Measurements from ENCODE around the gene MTFMT. TPM values are rescaled to one million over a fixed set of nuclear protein-coding genes. Genes with fewer than 3 reads are reported as not detected.

MTFMT gene
- polyA plus RNA-seq, 4 donors, result 9.7 to 14.8 (median 12.9) TPM

GRCh38 chr15:65072617-65073016, 43.2 kb upstream of the MTFMT start:
- peaks cover 0 to 19% (median 3%) of the 10 kb centered on the region in 3 donors for H3K4me1 ChIP-seq (ENCODE audit: control insufficient read depth in 3 of 3, insufficient read depth in 2 of 3, low read depth in 1 of 3, low read length in 2 of 3)
- no peak overlapping the region for H3K4me3 ChIP-seq (ENCODE audit: low read depth in 1 of 3, low read length in 3 of 3)
- DNase-seq, result no peak
- no peaks in the 10 kb centered on the region for H3K36me3 ChIP-seq (ENCODE audit: control insufficient read depth in 3 of 3, insufficient read depth in 2 of 3, low read depth in 1 of 3, low read length in 3 of 3)
- H3K9me3 ChIP-seq (ENCODE audit: control insufficient read depth in 2 of 2, insufficient read depth in 1 of 2, low read depth in 1 of 2, low read length in 1 of 2), result peaks cover 0 to 5% of the 10 kb centered on the region in 2 donors
- peak overlapping the region in 1 of 3 donors; percentile 7 for H3K27ac ChIP-seq (ENCODE audit: low read depth in 1 of 3, low read length in 2 of 3)
- 81 to 88% (median 84%) methylated on average over 3 of the region's 3 CpGs for WGBS, 3 donors
- FAIRE-seq, result no peak
- peaks cover 0 to 17% (median 0%) of the 10 kb centered on the region in 3 donors for H3K27me3 ChIP-seq (ENCODE audit: control insufficient read depth in 3 of 3, insufficient read depth in 3 of 3, low read length in 3 of 3)

GRCh38 chr15:65072027-65072426, 42.6 kb upstream of the MTFMT start:
- FAIRE-seq, result no peak
- DNase-seq, result peak in 1 of 2 donors; percentile 3
- H3K27me3 ChIP-seq (ENCODE audit: control insufficient read depth in 3 of 3, insufficient read depth in 3 of 3, low read length in 3 of 3), result peaks cover 0 to 17% (median 0%) of the 10 kb centered on the region in 3 donors
- peak overlapping the region in 1 of 3 donors; percentile 80 for H3K27ac ChIP-seq (ENCODE audit: low read depth in 1 of 3, low read length in 2 of 3)
- H3K4me3 ChIP-seq (ENCODE audit: low read depth in 1 of 3, low read length in 3 of 3), result no peak overlapping the region
- H3K36me3 ChIP-seq (ENCODE audit: control insufficient read depth in 3 of 3, insufficient read depth in 2 of 3, low read depth in 1 of 3, low read length in 3 of 3), result no peaks in the 10 kb centered on the region
- peaks cover 0 to 2% of the 10 kb centered on the region in 2 donors for H3K9me3 ChIP-seq (ENCODE audit: control insufficient read depth in 2 of 2, insufficient read depth in 1 of 2, low read depth in 1 of 2, low read length in 1 of 2)
- peaks cover 0 to 19% (median 3%) of the 10 kb centered on the region in 3 donors for H3K4me1 ChIP-seq (ENCODE audit: control insufficient read depth in 3 of 3, insufficient read depth in 2 of 3, low read depth in 1 of 3, low read length in 2 of 3)
- WGBS, 3 donors, result 69 to 76% (median 73%) methylated on average over 1 of the region's 1 CpG

GRCh38 chr15:65071381-65071811, 42.0 kb upstream of the MTFMT start:
- Histone ChIP-seq H3K27me3 (ENCODE audit: control insufficient read depth in 3 of 3, insufficient read depth in 3 of 3, low read length in 3 of 3) (peaks cover 0 to 19% (median 4%) of the 10 kb centered on the region in 3 donors), H3K4me3 (ENCODE audit: low read depth in 1 of 3, low read length in 3 of 3) (no peak overlapping the region), H3K9me3 (ENCODE audit: control insufficient read depth in 2 of 2, insufficient read depth in 1 of 2, low read depth in 1 of 2, low read length in 1 of 2) (peaks cover 0 to 2% of the 10 kb centered on the region in 2 donors), H3K36me3 (ENCODE audit: control insufficient read depth in 3 of 3, insufficient read depth in 2 of 3, low read depth in 1 of 3, low read length in 3 of 3) (no peaks in the 10 kb centered on the region), H3K27ac (ENCODE audit: low read depth in 1 of 3, low read length in 2 of 3) (peak overlapping the region in 1 of 3 donors; percentile 80), H3K4me1 (ENCODE audit: control insufficient read depth in 3 of 3, insufficient read depth in 2 of 3, low read depth in 1 of 3, low read length in 2 of 3) (peaks cover 0 to 19% (median 3%) of the 10 kb centered on the region in 3 donors)
- WGBS, 3 donors, result 54 to 77% (median 72%) methylated on average over 5 of the region's 5 CpGs
- FAIRE-seq, result no peak
- DNase-seq, result no peak

GRCh38 chr15:65069779-65070546, 40.5 kb upstream of the MTFMT start:
- Histone ChIP-seq H3K27me3 (ENCODE audit: control insufficient read depth in 3 of 3, insufficient read depth in 3 of 3, low read length in 3 of 3) (peaks cover 0 to 26% (median 4%) of the 10 kb centered on the region in 3 donors), H3K9me3 (ENCODE audit: control insufficient read depth in 2 of 2, insufficient read depth in 1 of 2, low read depth in 1 of 2, low read length in 1 of 2) (no peaks in the 10 kb centered on the region), H3K4me1 (ENCODE audit: control insufficient read depth in 3 of 3, insufficient read depth in 2 of 3, low read depth in 1 of 3, low read length in 2 of 3) (peaks cover 0 to 19% (median 3%) of the 10 kb centered on the region in 3 donors), H3K27ac (ENCODE audit: low read depth in 1 of 3, low read length in 2 of 3) (peak overlapping the region in 2 of 3 donors; percentile 35 to 80), H3K36me3 (ENCODE audit: control insufficient read depth in 3 of 3, insufficient read depth in 2 of 3, low read depth in 1 of 3, low read length in 3 of 3) (no peaks in the 10 kb centered on the region), H3K4me3 (ENCODE audit: low read depth in 1 of 3, low read length in 3 of 3) (no peak overlapping the region)
- 72 to 80% (median 80%) methylated on average over 5 of the region's 5 CpGs for WGBS, 3 donors
- FAIRE-seq, result no peak
- DNase-seq, result no peak

- peak in 1 of 2 donors; percentile 38 for DNase-seq
- H3K36me3 ChIP-seq (ENCODE audit: control insufficient read depth in 3 of 3, insufficient read depth in 2 of 3, low read depth in 1 of 3, low read length in 3 of 3), result no peaks in the 10 kb centered on the region
- FAIRE-seq, result no peak
- peaks cover 0 to 27% (median 4%) of the 10 kb centered on the region in 3 donors for H3K27me3 ChIP-seq (ENCODE audit: control insufficient read depth in 3 of 3, insufficient read depth in 3 of 3, low read length in 3 of 3)
- peaks cover 0 to 19% (median 3%) of the 10 kb centered on the region in 3 donors for H3K4me1 ChIP-seq (ENCODE audit: control insufficient read depth in 3 of 3, insufficient read depth in 2 of 3, low read depth in 1 of 3, low read length in 2 of 3)
- no peak overlapping the region for H3K4me3 ChIP-seq (ENCODE audit: low read depth in 1 of 3, low read length in 3 of 3)
- H3K27ac ChIP-seq (ENCODE audit: low read depth in 1 of 3, low read length in 2 of 3), result peak overlapping the region in 2 of 3 donors; percentile 35 to 83
- 51 to 93% (median 76%) methylated on average over 1 of the region's 1 CpG for WGBS, 3 donors
- H3K9me3 ChIP-seq (ENCODE audit: control insufficient read depth in 2 of 2, insufficient read depth in 1 of 2, low read depth in 1 of 2, low read length in 1 of 2), result no peaks in the 10 kb centered on the region
Observed at GRCh38 chr15:65069179-65069578, 39.7 kb upstream of the MTFMT start.

GRCh38 chr15:65068403-65068788, 39.0 kb upstream of the MTFMT start:
- H3K4me3 ChIP-seq (ENCODE audit: low read depth in 1 of 3, low read length in 3 of 3), result peak overlapping the region in 2 of 3 donors; percentile 7 to 41

GRCh38 chr15:65067645-65068402, 38.4 kb upstream of the MTFMT start, which contains the start of gene RASL12:
RASL12 (minus strand) TSS chr15:65067991; CDS start chr15:65067835, 156 bp downstream.
- Histone ChIP-seq H3K9me3 (ENCODE audit: control insufficient read depth in 2 of 2, insufficient read depth in 1 of 2, low read depth in 1 of 2, low read length in 1 of 2) (no peaks in the 10 kb centered on the region), H3K27ac (ENCODE audit: low read depth in 1 of 3, low read length in 2 of 3) (peak within 1 kb of the TSS; percentile 24 to 83 (median 46)), H3K36me3 (ENCODE audit: control insufficient read depth in 3 of 3, insufficient read depth in 2 of 3, low read depth in 1 of 3, low read length in 3 of 3) (no peaks in the 10 kb centered on the region), H3K4me3 (ENCODE audit: low read depth in 1 of 3, low read length in 3 of 3) (peak within 1 kb of the TSS in 2 of 3 donors; percentile 38 to 41), H3K4me1 (ENCODE audit: control insufficient read depth in 3 of 3, insufficient read depth in 2 of 3, low read depth in 1 of 3, low read length in 2 of 3) (peaks cover 0 to 19% (median 3%) of the 10 kb centered on the region in 3 donors), H3K27me3 (ENCODE audit: control insufficient read depth in 3 of 3, insufficient read depth in 3 of 3, low read length in 3 of 3) (peaks cover 0 to 27% (median 4%) of the 10 kb centered on the region in 3 donors)
- DNase-seq, result peak in 1 of 2 donors; percentile 37
- FAIRE-seq, result no peak
- WGBS, 3 donors, result 4 to 9% (median 6%) methylated on average over 43 to 66 of the region's 66 CpGs

More at GRCh38 chr15:65068403-65068788, 39.0 kb upstream of the MTFMT start:
- H3K9me3 ChIP-seq (ENCODE audit: control insufficient read depth in 2 of 2, insufficient read depth in 1 of 2, low read depth in 1 of 2, low read length in 1 of 2), result no peaks in the 10 kb centered on the region
- H3K27ac ChIP-seq (ENCODE audit: low read depth in 1 of 3, low read length in 2 of 3), result peak overlapping the region in 2 of 3 donors; percentile 30 to 83
- DNase-seq (no peak), FAIRE-seq (no peak)
- H3K4me1 ChIP-seq (ENCODE audit: control insufficient read depth in 3 of 3, insufficient read depth in 2 of 3, low read depth in 1 of 3, low read length in 2 of 3), result peaks cover 0 to 19% (median 3%) of the 10 kb centered on the region in 3 donors
- peaks cover 0 to 27% (median 4%) of the 10 kb centered on the region in 3 donors for H3K27me3 ChIP-seq (ENCODE audit: control insufficient read depth in 3 of 3, insufficient read depth in 3 of 3, low read length in 3 of 3)
- WGBS, 3 donors, result 83 to 93% (median 89%) methylated on average over 3 of the region's 3 CpGs
- H3K36me3 ChIP-seq (ENCODE audit: control insufficient read depth in 3 of 3, insufficient read depth in 2 of 3, low read depth in 1 of 3, low read length in 3 of 3), result no peaks in the 10 kb centered on the region

GRCh38 chr15:65067317-65067644, 37.8 kb upstream of the MTFMT start:
- peak overlapping the region in 2 of 3 donors; percentile 46 to 83 for H3K27ac ChIP-seq (ENCODE audit: low read depth in 1 of 3, low read length in 2 of 3)
- 23 to 44% (median 39%) methylated on average over 8 of the region's 8 CpGs for WGBS, 3 donors
- FAIRE-seq (no peak), DNase-seq (no peak)
- H3K4me1 ChIP-seq (ENCODE audit: control insufficient read depth in 3 of 3, insufficient read depth in 2 of 3, low read depth in 1 of 3, low read length in 2 of 3), result peaks cover 0 to 19% (median 3%) of the 10 kb centered on the region in 3 donors
- H3K9me3 ChIP-seq (ENCODE audit: control insufficient read depth in 2 of 2, insufficient read depth in 1 of 2, low read depth in 1 of 2, low read length in 1 of 2), result no peaks in the 10 kb centered on the region
- H3K4me3 ChIP-seq (ENCODE audit: low read depth in 1 of 3, low read length in 3 of 3), result peak overlapping the region in 2 of 3 donors; percentile 38 to 41
- H3K36me3 ChIP-seq (ENCODE audit: control insufficient read depth in 3 of 3, insufficient read depth in 2 of 3, low read depth in 1 of 3, low read length in 3 of 3), result no peaks in the 10 kb centered on the region
- H3K27me3 ChIP-seq (ENCODE audit: control insufficient read depth in 3 of 3, insufficient read depth in 3 of 3, low read length in 3 of 3), result peaks cover 0 to 27% (median 4%) of the 10 kb centered on the region in 3 donors

Measured in small intestine (tissue), 7 donors.